Measurements from ENCODE around the gene KLF15. TPM values are rescaled to one million over a fixed set of nuclear protein-coding genes. Genes with fewer than 3 reads are reported as not detected.

KLF15 gene
- polyA plus RNA-seq, 2 of the 4 experiments (the other 2 are of a cell fraction) = not detected

- ChIA-PET CTCF (no interaction called here), POLR2A (no interaction called here)
- Histone ChIP-seq H3K9me3 (no peaks in the 10 kb centered on the region), H3K4me1 (no peaks in the 10 kb centered on the region), H3K4me3 (no peak overlapping the region), H3K4me2 (no peak overlapping the region), H3K27ac (no peak overlapping the region)
- ATAC-seq (no peak), DNase-seq (ENCODE audit: low read depth in 1 of 2, low spot score in 1 of 2) (no peak), FAIRE-seq (no peak)
- 42% methylated on average over 2 of the region's 3 CpGs for WGBS (ENCODE audit: missing lambda C conversion rate)
- no peak for TF ChIP-seq CBX2 (IDR thresholded peaks at IDR 0.05; ENCODE audit: borderline replicate concordance, low read depth)
- no peak for TF ChIP-seq RFX5 (IDR thresholded peaks at IDR 0.05)
- no peak for TF ChIP-seq E2F6 (IDR thresholded peaks at IDR 0.05; ENCODE audit: borderline replicate concordance, low read depth)
- no peak for TF ChIP-seq CEBPB (IDR thresholded peaks at IDR 0.05)
- no peak for TF ChIP-seq HEYL (CRISPR knock-in tag; IDR thresholded peaks at IDR 0.05)
- no peak for TF ChIP-seq ELK1 (IDR thresholded peaks at IDR 0.05; ENCODE audit: low read depth, low read length)
- no peak for TF ChIP-seq FOSL2 (IDR thresholded peaks at IDR 0.05)
- no peak for TF ChIP-seq FOSL2 (CRISPR knock-in tag; IDR thresholded peaks at IDR 0.05)
Observed at GRCh38 chr3:126340596-126340942, 16.6 kb downstream of the KLF15 start.

- ATAC-seq (no peak), DNase-seq (ENCODE audit: low read depth in 1 of 2, low spot score in 1 of 2) (no peak), FAIRE-seq (no peak)
- ChIA-PET CTCF (no interaction called here), POLR2A (no interaction called here)
- H3K4me3 ChIP-seq = no peak overlapping the region
- no peak for TF ChIP-seq RNF2 (IDR thresholded peaks at IDR 0.05; ENCODE audit: borderline replicate concordance, low read depth)
- TF ChIP-seq HDAC2 (IDR thresholded peaks at IDR 0.05) = no peak
- no peak for TF ChIP-seq HOXB5 (CRISPR knock-in tag; IDR thresholded peaks at IDR 0.05)
- TF ChIP-seq EHF (CRISPR knock-in tag; IDR thresholded peaks at IDR 0.05) = no peak
- no peak for TF ChIP-seq NR3C1 (IDR thresholded peaks at IDR 0.05)
- no peak for TF ChIP-seq ZFP36 (IDR thresholded peaks at IDR 0.05; ENCODE audit: borderline replicate concordance, partially characterized antibody)
- no peak for TF ChIP-seq HOXB13 (CRISPR knock-in tag; IDR thresholded peaks at IDR 0.05; ENCODE audit: low read depth)
- TF ChIP-seq ZC3H11A (IDR thresholded peaks at IDR 0.05) = no peak
- no peak for TF ChIP-seq FOSB (CRISPR knock-in tag; IDR thresholded peaks at IDR 0.05)
- WGBS (ENCODE audit: missing lambda C conversion rate) = 20% methylated on average over 2 of the region's 4 CpGs
- H3K9me3 ChIP-seq = no peaks in the 10 kb centered on the region
- no peak overlapping the region for H3K27ac ChIP-seq
- no peaks in the 10 kb centered on the region for H3K4me1 ChIP-seq
- H3K4me2 ChIP-seq = no peak overlapping the region
Observed at GRCh38 chr3:126340081-126340511, 17.1 kb downstream of the KLF15 start.

GRCh38 chr3:126339466-126339865, 17.7 kb downstream of the KLF15 start:
- ChIA-PET CTCF (no interaction called here), POLR2A (no interaction called here)
- Histone ChIP-seq H3K4me2 (no peak overlapping the region), H3K27ac (no peak overlapping the region), H3K9me3 (no peaks in the 10 kb centered on the region), H3K4me3 (no peak overlapping the region), H3K4me1 (no peaks in the 10 kb centered on the region)
- no peak for DNase-seq (ENCODE audit: low read depth in 1 of 2, low spot score in 1 of 2)
- 43% methylated on average over 4 of the region's 4 CpGs for WGBS (ENCODE audit: missing lambda C conversion rate)
- FAIRE-seq = no peak
- no peak for ATAC-seq
- TF ChIP-seq ZNF302 (CRISPR knock-in tag; IDR thresholded peaks at IDR 0.05) (no peak), EHF (CRISPR knock-in tag; IDR thresholded peaks at IDR 0.05) (no peak), FOXS1 (CRISPR knock-in tag; IDR thresholded peaks at IDR 0.05) (no peak), PBX3 (IDR thresholded peaks at IDR 0.05) (no peak), FOSB (CRISPR knock-in tag; IDR thresholded peaks at IDR 0.05) (no peak), E2F6 (IDR thresholded peaks at IDR 0.05; ENCODE audit: borderline replicate concordance, low read depth) (no peak), RCOR1 (IDR thresholded peaks at IDR 0.05; ENCODE audit: low read depth, low read length) (no peak), HOXB5 (CRISPR knock-in tag; IDR thresholded peaks at IDR 0.05) (no peak), NFE2L2 (conservative IDR thresholded peaks at IDR 0.05; ENCODE audit: low read length) (no peak), ZC3H11A (IDR thresholded peaks at IDR 0.05) (no peak)
